ENCODE data around the gene MSL3B.

MSL3B gene

GRCh38 chr2:233901367-233901766, 33.2 kb upstream of the MSL3B start:
- TF ChIP-seq, protein P1, sequence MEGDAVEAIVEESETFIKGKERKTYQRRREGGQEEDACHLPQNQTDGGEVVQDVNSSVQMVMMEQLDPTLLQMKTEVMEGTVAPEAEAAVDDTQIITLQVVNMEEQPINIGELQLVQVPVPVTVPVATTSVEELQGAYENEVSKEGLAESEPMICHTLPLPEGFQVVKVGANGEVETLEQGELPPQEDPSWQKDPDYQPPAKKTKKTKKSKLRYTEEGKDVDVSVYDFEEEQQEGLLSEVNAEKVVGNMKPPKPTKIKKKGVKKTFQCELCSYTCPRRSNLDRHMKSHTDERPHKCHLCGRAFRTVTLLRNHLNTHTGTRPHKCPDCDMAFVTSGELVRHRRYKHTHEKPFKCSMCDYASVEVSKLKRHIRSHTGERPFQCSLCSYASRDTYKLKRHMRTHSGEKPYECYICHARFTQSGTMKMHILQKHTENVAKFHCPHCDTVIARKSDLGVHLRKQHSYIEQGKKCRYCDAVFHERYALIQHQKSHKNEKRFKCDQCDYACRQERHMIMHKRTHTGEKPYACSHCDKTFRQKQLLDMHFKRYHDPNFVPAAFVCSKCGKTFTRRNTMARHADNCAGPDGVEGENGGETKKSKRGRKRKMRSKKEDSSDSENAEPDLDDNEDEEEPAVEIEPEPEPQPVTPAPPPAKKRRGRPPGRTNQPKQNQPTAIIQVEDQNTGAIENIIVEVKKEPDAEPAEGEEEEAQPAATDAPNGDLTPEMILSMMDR (IDR thresholded peaks at IDR 0.05) = no peak

GRCh38 chr2:233892793-233893192, 24.6 kb upstream of the MSL3B start:
- TF ChIP-seq, protein P1 (IDR thresholded peaks at IDR 0.05) = no peak

DNA sequence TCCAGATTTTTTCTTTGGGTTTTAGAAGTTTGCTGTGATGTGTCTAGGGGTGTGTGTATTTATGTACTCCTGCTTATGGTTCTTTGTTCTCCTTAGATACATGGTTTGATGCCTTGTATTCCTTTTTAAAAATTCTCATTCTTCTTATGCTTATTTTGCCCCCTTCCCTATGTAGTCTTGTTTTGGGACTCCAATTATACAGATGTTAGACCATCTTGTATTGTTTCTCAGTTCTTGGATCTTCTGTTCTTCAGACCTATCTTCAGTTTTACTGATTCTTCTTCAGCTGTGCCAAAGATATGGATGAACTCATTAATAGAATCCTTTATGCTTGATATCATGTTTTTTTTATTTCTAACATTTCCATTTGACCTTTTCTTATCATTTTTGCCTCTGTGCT, 14.2 kb upstream of the MSL3B start:
- TF ChIP-seq, protein P1 (IDR thresholded peaks at IDR 0.05) = no peak

GRCh38 chr2:233871432-233871831, 3.2 kb upstream of the MSL3B start:
- TF ChIP-seq, protein P1 (IDR thresholded peaks at IDR 0.05) = no peak

DNA sequence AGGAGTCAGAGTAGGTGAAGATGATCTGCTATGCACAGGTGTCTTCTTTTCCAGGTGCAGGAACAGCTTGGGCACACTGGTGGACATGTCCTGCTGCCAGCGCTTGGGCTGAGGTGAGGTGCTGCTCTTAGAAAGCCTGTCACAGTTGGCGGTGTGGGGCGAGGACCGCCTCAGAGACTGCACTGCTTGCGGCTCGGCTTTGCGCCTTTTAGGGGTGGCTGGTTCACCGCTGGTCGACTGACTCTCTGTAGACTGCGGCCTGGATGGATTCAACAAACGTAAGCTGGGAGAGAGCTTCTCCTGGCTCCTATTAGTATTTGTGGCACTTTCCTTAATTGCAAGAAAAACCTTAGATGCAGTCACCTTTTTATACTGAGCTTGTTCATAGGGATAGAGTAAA, 1.7 kb downstream of the MSL3B start:
- TF ChIP-seq, protein P1 (IDR thresholded peaks at IDR 0.05) = no peak

DNA sequence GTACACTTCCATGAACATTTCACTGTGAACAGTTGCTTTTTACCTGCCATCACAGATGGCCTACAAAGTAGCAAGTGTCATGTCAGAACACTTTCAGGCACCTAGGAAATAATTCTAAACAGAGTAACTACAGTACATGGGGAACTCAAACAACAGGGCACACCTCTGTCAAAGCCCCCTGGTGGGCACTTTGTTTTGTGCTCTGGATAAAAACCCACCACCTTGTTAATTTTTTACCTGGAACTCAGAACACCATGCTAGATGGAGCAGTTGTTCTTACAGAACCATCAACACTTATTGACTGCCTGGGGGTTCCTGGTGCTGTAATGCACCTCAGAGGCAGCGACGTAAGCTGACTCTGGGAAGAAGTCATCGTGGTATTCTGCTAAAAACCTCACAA, 2.3 kb downstream of the MSL3B start:
- TF ChIP-seq, protein P1 (IDR thresholded peaks at IDR 0.05) = no peak

DNA sequence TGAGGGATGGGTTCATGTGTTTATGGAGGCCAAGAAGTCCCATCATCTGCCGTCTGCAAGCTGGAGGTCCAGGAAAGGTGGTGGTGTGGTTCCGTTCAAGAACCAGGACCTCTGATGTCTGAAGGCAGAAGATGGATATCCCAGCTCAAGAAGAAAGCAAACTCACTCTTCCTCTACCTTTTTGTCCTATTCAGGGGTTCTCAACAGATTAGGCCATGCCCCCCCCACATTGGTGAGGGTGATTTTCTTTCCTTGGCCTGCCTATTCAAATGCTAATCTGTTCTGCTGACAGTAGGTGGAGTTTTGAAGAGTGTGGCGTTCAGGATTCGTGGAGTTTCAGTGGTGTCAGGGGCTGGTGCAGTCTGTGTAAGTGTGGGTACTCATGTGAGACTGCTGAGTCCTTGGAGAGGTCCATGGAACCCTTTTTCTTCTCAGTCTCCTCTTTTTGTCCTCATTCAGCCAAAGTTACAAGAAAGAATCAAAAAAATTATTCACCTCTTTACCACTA, 5.9 kb downstream of the MSL3B start:
- TF ChIP-seq, protein P1 (IDR thresholded peaks at IDR 0.05) = no peak

DNA sequence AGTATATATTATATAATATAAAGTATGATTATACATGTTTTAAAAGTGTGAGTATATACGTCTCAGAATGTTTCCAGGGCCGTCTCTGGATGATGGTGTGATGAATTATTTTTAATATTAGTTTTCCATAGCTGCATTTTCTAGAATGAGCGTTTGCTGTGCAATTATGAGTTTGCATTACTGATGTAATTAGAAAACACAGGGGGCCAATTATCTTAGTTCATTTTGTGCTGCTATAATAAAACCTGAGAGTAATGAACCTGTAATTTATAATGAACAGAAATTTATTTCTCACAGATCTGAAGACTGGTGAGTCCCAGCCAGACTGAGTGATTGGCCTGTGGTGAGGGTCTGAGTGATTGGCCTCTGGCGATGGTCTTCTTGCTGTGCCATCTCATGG, 9.9 kb downstream of the MSL3B start:
- TF ChIP-seq, protein P1 (IDR thresholded peaks at IDR 0.05) = no peak

Measured in LNCAP (cell line).